ENCODE results near the gene KLF4.
"Not testable (repeated sequence)": the region's sequence is repeated elsewhere in the genome, so short reads cannot be mapped to it uniquely, and the experiment has no call there.

Gene KLF4

DNA sequence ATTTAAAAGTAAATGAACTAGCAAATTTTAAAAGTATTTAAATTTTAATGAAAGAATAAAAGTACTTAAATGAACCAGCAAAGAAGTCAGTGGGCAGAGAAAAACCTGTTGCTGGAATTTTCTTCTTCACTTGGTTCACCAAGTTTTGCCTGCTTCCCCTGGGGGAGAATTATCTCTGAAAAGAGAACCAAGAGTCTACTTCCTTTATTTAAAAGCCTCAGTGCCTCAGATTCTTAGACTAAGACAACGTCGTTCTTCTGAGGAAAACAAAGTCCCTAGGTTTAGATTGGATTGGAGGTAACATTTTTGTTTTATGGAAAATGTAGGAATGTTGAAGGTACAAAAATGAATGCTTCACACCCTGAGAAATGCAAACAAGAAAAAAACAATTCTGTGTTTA lies 7.4 kb upstream of the KLF4 start:
- DNase-seq (ENCODE audit: low read depth), result no peak
- TF ChIP-seq, protein P1, sequence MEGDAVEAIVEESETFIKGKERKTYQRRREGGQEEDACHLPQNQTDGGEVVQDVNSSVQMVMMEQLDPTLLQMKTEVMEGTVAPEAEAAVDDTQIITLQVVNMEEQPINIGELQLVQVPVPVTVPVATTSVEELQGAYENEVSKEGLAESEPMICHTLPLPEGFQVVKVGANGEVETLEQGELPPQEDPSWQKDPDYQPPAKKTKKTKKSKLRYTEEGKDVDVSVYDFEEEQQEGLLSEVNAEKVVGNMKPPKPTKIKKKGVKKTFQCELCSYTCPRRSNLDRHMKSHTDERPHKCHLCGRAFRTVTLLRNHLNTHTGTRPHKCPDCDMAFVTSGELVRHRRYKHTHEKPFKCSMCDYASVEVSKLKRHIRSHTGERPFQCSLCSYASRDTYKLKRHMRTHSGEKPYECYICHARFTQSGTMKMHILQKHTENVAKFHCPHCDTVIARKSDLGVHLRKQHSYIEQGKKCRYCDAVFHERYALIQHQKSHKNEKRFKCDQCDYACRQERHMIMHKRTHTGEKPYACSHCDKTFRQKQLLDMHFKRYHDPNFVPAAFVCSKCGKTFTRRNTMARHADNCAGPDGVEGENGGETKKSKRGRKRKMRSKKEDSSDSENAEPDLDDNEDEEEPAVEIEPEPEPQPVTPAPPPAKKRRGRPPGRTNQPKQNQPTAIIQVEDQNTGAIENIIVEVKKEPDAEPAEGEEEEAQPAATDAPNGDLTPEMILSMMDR (IDR thresholded peaks at IDR 0.05; ENCODE audit: low read length, missing control alignments), result no peak
- no peak overlapping the region for H3K4me3 ChIP-seq (replicated peaks; ENCODE audit: low read depth, low read length)

GRCh38 chr9:107492381-107492970 lies 2.9 kb upstream of the KLF4 start:
- DNase-seq (ENCODE audit: low read depth), result no peak
- TF ChIP-seq, protein P1 (IDR thresholded peaks at IDR 0.05; ENCODE audit: low read length, missing control alignments), result no peak
- H3K4me3 ChIP-seq (replicated peaks; ENCODE audit: low read depth, low read length), result no peak overlapping the region

DNA sequence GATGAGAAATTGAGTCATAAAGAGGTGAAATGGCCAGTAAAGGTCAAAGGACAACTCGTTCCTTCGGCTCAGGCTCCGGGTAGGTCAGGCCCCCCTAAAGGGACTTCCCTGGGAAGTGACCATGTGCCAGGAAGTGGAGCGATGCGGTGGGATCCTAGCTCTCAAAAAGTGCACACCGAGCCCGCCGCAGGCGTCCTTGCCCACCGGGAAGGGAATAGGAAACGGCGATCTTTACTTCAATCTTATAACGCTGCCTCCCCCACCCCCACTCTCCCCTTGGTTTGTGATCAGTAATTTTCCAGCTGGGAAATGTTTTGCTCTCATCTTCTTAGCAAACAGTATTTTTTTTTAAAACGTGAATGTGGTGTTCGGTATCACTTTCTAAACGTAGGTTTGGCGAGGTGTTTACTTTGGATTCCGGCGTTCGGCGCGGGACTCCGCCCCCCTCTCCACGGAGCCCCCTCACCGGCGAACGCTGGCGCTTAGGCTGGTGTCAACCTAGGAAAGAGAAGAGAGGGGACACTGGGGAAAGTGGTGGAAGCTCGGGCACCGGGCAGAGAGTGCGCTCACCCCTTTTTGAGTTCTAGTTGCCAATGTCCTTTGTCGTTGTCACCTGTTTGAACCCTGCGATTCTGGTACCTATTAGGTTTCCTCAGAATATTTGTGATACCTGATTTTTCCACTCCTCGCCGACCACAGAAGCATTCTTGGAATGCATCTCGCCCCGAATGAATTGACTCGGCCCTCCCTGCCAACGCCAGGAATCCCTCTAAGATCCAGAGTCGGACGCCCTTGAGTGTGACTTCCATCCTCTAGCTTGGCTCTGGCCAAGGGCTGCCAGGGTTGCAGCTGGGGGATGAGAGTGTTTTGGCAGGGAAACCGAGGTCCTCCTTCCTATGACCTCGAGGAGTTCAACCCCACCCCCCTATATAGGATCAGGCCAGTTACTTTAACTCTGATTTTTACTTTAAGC lies 1.8 kb upstream of the KLF4 start:
- TF ChIP-seq, protein P1 (IDR thresholded peaks at IDR 0.05; ENCODE audit: low read length, missing control alignments), result no peak
- no peak for DNase-seq (ENCODE audit: low read depth)
- H3K4me3 ChIP-seq (replicated peaks; ENCODE audit: low read depth, low read length), result peak overlapping the region; percentile 1

- DNase-seq (ENCODE audit: low read depth), result not testable (repeated sequence)
- H3K4me3 ChIP-seq (replicated peaks; ENCODE audit: low read depth, low read length), result peak overlapping the region; percentile 63
These were observed 1.0 kb upstream of the KLF4 start for GRCh38 chr9:107490606-107490970.

DNA sequence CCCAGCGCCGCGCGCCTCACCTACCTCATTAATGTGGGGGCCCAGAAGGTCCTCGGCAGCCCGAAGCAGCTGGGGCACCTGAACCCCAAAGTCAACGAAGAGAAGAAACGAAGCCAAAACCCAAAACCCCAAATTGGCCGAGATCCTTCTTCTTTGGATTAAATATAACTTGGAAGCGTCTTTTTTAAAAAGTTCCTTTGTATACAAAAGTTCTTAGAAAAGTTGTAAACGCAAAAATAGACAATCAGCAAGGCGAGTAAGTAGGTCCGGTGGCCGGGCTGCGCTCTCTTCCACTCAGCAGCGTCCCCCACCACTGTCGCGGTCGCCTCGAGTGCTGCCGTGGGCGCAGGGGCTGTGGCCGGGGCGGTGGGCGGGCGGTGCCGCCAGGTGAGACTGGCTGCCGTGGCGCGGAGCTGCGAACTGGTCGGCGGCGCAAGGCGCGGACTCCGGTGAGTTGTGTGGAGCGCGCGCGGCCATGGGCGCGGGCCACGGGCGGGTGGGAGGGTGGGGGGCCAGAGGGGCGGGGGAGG lies 360 bp downstream of the KLF4 start:
- DNase-seq (ENCODE audit: low read depth), result no peak
- TF ChIP-seq, protein P1 (IDR thresholded peaks at IDR 0.05; ENCODE audit: low read length, missing control alignments), result no peak
- H3K4me3 ChIP-seq (replicated peaks; ENCODE audit: low read depth, low read length), result peak overlapping the region; percentile 85

- TF ChIP-seq, protein P1 (IDR thresholded peaks at IDR 0.05; ENCODE audit: low read length, missing control alignments), result no peak
- peak overlapping the region; percentile 85 for H3K4me3 ChIP-seq (replicated peaks; ENCODE audit: low read depth, low read length)
These were observed 1.0 kb downstream of the KLF4 start for GRCh38 chr9:107488375-107489143.

More at GRCh38 chr9:107488375-107489143, 1.0 kb downstream of the KLF4 start:
- DNase-seq (ENCODE audit: low read depth), result peak; percentile 64
